HUES64 (cell line): ENCODE results near the gene ATP5F1D.
A peak's percentile ranks its signal among the peaks of the same experiment; 100 is the strongest.

ENCODE experiments used
- H3K27ac ChIP-seq: 2 replicates; pipeline ENCODE4 v1.7.0; 2013; ENCODE audit warnings: low read depth, low read length, inconsistent platforms
- H3K27me3 ChIP-seq: 2 replicates; pipeline ENCODE4 v1.6.1; 2013; ENCODE audit warnings: mild to moderate bottlenecking, low read length; ENCODE audit not compliant: insufficient read depth
- H3K36me3 ChIP-seq: 2 replicates; pipeline ENCODE4 v1.6.1; 2013; ENCODE audit warnings: mild to moderate bottlenecking, low read length; ENCODE audit not compliant: insufficient read depth
- H3K4me1 ChIP-seq: 2 replicates; pipeline ENCODE4 v1.6.1; 2013; ENCODE audit warnings: mild to moderate bottlenecking, low read length, moderate library complexity; ENCODE audit not compliant: insufficient read depth
- H3K4me3 ChIP-seq: 2 replicates; pipeline ENCODE4 v1.5.1; 2013; ENCODE audit warnings: mild to moderate bottlenecking, low read length, moderate library complexity
- H3K9ac ChIP-seq: 2 replicates; pipeline ENCODE4 v1.6.1; 2013; ENCODE audit warnings: mild to moderate bottlenecking, low read depth, low read length
- H3K9me3 ChIP-seq: 2 replicates; pipeline ENCODE4 v1.6.1; 2013; ENCODE audit warnings: low read depth, low read length; ENCODE audit not compliant: insufficient read depth
- WGBS: fragments of 150-250, 120-280 bp; methylation state at CpG from one replicate; pipeline ENCODE4 v1.1.7; 2013; ENCODE audit warnings: missing lambda C conversion rate; 5-methylcytosine and 5-hydroxymethylcytosine counted together

ATP5F1D gene

GRCh38 chr19:1284979-1285736, 43.6 kb downstream of the ATP5F1D start:
- Histone ChIP-seq H3K4me1 (no peaks in the 10 kb centered on the region), H3K9me3 (no peaks in the 10 kb centered on the region), H3K9ac (peak overlapping the region; percentile 51; the same call in 1 of the 2 replicates), H3K27ac (no peak overlapping the region), H3K4me3 (peak overlapping the region; percentile 31), H3K36me3 (no peaks in the 10 kb centered on the region), H3K27me3 (peaks cover 22% of the 10 kb centered on the region)
- 22% methylated on average over 51 of the region's 51 CpGs for WGBS

- H3K4me3 ChIP-seq = peak within 1 kb of the TSS; percentile 55
- WGBS = under 1% methylated on average over 113 of the region's 113 CpGs
- H3K27me3 ChIP-seq = peaks cover 22% of the 10 kb centered on the region
- no peaks in the 10 kb centered on the region for H3K9me3 ChIP-seq
- H3K4me1 ChIP-seq = no peaks in the 10 kb centered on the region
- H3K27ac ChIP-seq = no peak within 1 kb of the TSS
- H3K9ac ChIP-seq = peak within 1 kb of the TSS; percentile 51; the same call in 1 of the 2 replicates
- H3K36me3 ChIP-seq = no peaks in the 10 kb centered on the region
These were observed 44.3 kb downstream of the ATP5F1D start, which contains the start of gene EFNA2 for GRCh38 chr19:1285737-1286360. EFNA2 (plus strand) TSS chr19:1285873; CDS start chr19:1286169, 296 bp downstream.

- Histone ChIP-seq H3K9me3 (no peaks in the 10 kb centered on the region), H3K9ac (peak overlapping the region; percentile 31; the same call in 1 of the 2 replicates), H3K36me3 (no peaks in the 10 kb centered on the region), H3K27me3 (peaks cover 22% of the 10 kb centered on the region), H3K27ac (no peak overlapping the region), H3K4me1 (no peaks in the 10 kb centered on the region), H3K4me3 (peak overlapping the region; percentile 55)
- WGBS = 42% methylated on average over 38 of the region's 38 CpGs
These were observed 45.2 kb downstream of the ATP5F1D start for GRCh38 chr19:1286487-1287353.

GRCh38 chr19:1287354-1288225, 46.0 kb downstream of the ATP5F1D start:
- Histone ChIP-seq H3K9me3 (no peaks in the 10 kb centered on the region), H3K27ac (no peak overlapping the region), H3K4me1 (no peaks in the 10 kb centered on the region), H3K9ac (peak overlapping the region; percentile 40; the same call in 1 of the 2 replicates), H3K36me3 (no peaks in the 10 kb centered on the region), H3K27me3 (peaks cover 22% of the 10 kb centered on the region), H3K4me3 (peak overlapping the region; percentile 55)
- WGBS = 53% methylated on average over 53 of the region's 55 CpGs

GRCh38 chr19:1288226-1288612, 46.7 kb downstream of the ATP5F1D start:
- H3K9ac ChIP-seq = no peak overlapping the region
- peaks cover 22% of the 10 kb centered on the region for H3K27me3 ChIP-seq
- H3K36me3 ChIP-seq = no peaks in the 10 kb centered on the region
- H3K9me3 ChIP-seq = no peaks in the 10 kb centered on the region
- 90% methylated on average over 18 of the region's 18 CpGs for WGBS
- H3K4me1 ChIP-seq = no peaks in the 10 kb centered on the region
- H3K27ac ChIP-seq = no peak overlapping the region
- H3K4me3 ChIP-seq = no peak overlapping the region

- WGBS = 94% methylated on average over 41 of the region's 41 CpGs
- Histone ChIP-seq H3K4me3 (no peak overlapping the region), H3K36me3 (no peaks in the 10 kb centered on the region), H3K27ac (no peak overlapping the region), H3K4me1 (no peaks in the 10 kb centered on the region), H3K27me3 (peaks cover 21% of the 10 kb centered on the region), H3K9me3 (no peaks in the 10 kb centered on the region), H3K9ac (no peak overlapping the region)
These were observed 47.5 kb downstream of the ATP5F1D start for GRCh38 chr19:1288833-1289685.

GRCh38 chr19:1289686-1290025, 48.1 kb downstream of the ATP5F1D start:
- Histone ChIP-seq H3K4me1 (no peaks in the 10 kb centered on the region), H3K9me3 (no peaks in the 10 kb centered on the region), H3K9ac (no peak overlapping the region), H3K27ac (no peak overlapping the region), H3K27me3 (peaks cover 18% of the 10 kb centered on the region), H3K4me3 (no peak overlapping the region), H3K36me3 (no peaks in the 10 kb centered on the region)
- 91% methylated on average over 19 of the region's 19 CpGs for WGBS

- peaks cover 16% of the 10 kb centered on the region for H3K27me3 ChIP-seq
- H3K27ac ChIP-seq = no peak overlapping the region
- H3K4me3 ChIP-seq = no peak overlapping the region
- H3K9me3 ChIP-seq = no peaks in the 10 kb centered on the region
- no peaks in the 10 kb centered on the region for H3K36me3 ChIP-seq
- H3K4me1 ChIP-seq = no peaks in the 10 kb centered on the region
- H3K9ac ChIP-seq = no peak overlapping the region
- 92% methylated on average over 24 of the region's 24 CpGs for WGBS
These were observed 48.7 kb downstream of the ATP5F1D start for GRCh38 chr19:1290196-1290702.

GRCh38 chr19:1290703-1291651, 49.4 kb downstream of the ATP5F1D start:
- H3K4me1 ChIP-seq = no peaks in the 10 kb centered on the region
- H3K27me3 ChIP-seq = peaks cover 14% of the 10 kb centered on the region
- no peaks in the 10 kb centered on the region for H3K36me3 ChIP-seq
- H3K4me3 ChIP-seq = no peak overlapping the region
- WGBS = 90% methylated on average over 40 of the region's 40 CpGs
- no peak overlapping the region for H3K9ac ChIP-seq
- H3K27ac ChIP-seq = no peak overlapping the region
- H3K9me3 ChIP-seq = no peaks in the 10 kb centered on the region
